ENCODE results near the gene CLEC2D.

DNA sequence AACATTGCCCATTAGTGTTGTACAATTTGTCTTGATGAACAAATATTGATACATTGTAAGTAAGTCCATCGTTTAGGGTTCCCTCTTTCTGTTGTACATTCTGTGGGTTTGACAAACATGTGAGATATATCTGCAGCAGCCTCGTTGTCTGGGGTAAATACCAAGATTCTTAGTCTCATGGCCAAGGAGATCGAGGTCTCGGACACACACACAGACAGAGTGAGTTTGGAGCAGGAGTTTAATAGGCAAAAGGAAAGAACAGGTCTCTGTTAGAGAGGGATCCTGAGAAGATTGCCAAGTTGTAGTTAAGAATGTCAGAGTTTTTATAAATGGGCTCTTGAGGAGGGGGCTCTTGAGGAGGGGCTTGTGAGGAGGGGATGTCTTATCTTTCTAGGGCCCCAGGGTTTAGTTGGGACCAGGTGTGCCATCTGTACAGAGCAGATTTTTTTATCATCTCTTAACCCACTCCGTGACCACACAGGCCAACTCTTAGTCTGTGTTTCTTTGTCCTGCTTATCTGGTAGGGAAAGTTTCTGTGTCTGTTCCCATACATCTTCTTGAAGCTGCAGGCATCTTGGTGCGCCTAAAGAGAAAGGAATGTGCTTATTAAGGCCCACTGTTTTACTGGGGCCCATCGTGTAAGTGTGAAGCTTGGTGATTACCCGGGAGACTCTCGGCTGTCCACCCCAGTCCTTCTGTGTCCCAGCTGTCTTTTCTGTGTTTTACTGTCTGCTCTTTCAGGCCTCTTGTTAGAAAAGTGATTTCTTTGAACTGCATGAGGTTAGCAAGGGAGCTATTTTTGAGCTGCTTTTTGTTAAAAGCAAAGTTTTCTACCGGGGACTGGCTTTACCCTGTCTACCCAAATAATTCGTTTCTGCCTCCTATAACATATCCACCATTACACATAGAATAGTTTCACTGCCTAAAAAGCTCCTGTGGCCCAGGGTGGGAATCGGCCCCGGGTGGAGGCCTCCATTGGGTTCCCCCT, 22.4 kb upstream of the CLEC2D start:
- 0 out of 2 replicates have a peak, but pooled peaks have one; percentile 5 for TF ChIP-seq POLR2AphosphoS5 (IDR thresholded peaks at IDR 0.05; ENCODE audit: low read depth, low read length)
- no peak for TF ChIP-seq POLR2A (IDR thresholded peaks at IDR 0.05; ENCODE audit: low read depth, low read length)
- no peak for TF ChIP-seq TAF1 (IDR thresholded peaks at IDR 0.05; ENCODE audit: low read depth, low read length)

All from GM12891 (cell line).